GM11168 (cell line): Measurements from ENCODE around the gene BRMS1.
"Not testable (repeated sequence)": the region's sequence is repeated elsewhere in the genome, so short reads cannot be mapped to it uniquely, and the experiment has no call there.

Experiments used
- in situ Hi-C: fragments of 300-500 bp; cut with MboI; formaldehyde crosslinking; loops from one replicate; pipeline ENCODE4 v1.12.0; 2022; ENCODE audit warnings: low sequenced_read_pairs; ENCODE audit not compliant: unreplicated experiment

BRMS1 gene

DNA sequence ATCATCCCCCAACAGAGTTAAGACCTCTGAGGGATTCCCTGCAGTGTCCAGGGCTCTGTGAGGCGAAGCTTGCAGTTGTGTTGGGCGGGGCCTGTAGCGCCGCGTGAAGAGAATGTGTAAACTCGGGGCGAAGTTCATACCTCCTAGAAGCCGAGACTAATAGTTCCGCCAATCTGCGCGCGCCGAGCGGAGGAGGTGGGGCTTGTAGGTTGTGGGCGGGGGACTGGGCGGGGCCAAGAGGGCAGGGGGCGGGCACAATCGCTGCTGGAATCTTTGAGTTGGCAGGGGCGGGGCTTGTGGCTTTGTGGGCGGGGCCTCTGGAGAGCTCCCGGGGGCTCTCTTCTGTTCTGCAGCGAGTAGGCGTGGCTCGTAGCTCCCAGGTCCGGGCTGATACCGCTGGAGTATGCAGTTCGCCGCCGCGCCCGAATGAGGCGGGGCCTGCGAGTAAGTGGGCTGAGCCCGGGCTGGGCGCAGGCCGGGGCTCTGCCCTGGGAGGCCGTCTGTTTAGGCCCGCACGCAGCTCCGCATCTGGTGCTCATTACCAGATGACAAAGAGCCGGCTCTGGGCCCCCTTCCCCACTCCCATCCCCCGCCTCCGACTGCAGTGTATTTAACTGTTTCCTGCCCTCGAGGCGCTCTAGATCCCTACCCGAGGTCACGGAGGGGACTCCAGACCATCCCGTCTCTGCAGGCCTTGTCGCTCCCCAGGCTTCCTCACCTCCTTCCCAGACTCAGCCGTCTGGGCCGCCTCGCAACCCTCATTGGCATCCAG lies 32.2 kb downstream of the BRMS1 start:
- in situ Hi-C loops, result no loop called here

DNA sequence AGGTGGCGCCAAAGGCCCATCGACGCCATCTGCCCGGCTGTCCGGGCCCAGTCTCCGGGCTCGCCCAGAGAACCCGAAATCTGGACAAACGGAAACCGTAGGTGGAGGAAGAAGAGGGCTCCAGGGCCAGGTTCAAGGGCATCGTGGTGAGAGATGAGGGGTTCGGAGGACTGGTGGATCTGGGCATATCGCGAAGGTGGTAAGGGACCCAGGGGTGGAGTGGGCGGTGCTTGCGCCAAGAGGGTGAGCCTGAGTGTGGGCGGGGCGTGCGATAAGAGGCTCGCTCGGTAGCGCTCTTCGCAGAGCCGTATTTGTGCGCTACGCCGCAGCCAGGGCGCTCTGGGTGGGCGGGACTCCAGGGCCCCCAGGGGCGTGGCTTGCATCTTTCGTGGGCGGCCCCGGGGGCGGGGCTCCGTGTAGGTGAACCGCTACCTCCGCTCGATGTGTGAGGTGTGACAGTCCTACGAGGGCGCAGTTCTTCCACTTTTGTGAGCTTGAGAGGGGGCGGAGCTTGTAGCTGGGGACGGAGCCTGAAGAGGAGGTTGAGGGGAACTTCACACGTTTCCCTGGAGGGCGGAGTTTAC lies 32.8 kb downstream of the BRMS1 start:
- in situ Hi-C loops, result no loop called here

DNA sequence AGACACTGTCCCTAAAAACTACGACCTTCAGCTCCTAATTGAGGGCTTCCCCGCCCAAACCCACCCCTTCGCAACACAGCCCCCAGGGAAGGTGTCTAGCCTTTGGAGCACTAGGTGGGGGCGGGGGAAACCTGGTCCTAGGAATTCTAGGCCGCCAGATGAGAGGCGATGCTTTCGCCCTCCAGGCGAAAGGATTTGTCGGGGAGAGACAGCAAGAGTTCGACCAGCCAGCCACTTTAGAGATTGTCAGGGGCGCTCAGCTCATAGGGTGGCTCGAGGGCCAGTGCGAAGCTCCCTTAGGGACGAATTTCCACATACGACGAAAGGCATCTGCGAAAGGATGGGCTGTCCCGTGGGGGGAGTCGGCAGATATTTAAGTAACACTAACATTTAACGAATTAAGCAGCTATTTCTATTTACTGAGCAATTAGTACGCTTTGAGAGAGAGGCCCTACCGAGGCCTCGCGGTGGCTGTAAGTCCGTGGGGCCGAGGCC lies 33.4 kb downstream of the BRMS1 start:
- in situ Hi-C loops, result no loop called here

DNA sequence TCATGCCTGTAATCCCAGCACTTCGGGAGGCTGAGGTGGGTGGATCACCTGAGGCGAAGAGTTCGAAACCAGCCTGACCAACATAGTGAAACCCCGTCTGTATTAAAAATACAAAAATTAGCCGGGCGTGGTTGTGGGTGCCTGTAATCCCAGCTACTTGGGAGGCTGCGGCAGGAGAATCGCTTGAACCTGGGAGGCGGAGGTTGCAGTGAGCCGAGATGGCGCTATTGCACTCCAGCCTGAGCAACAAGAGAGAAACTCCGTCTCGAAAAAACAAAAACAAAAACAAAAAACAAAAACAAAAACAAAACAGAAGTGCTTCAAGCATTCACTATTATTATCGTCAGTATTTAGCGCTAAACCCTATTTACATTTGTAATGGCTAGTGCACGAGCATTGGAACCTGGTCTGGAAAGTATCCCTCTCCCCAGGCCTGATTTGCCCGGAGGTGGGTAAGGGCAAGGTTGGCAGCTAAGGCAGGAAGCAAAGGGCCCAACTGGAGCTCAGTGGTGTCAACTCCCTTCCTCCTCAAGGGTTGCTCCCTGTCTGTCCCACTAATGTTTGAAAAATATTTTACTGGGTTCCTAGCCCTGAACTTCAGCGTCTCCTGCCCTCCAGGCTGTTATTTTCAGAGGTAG lies 34.0 kb downstream of the BRMS1 start:
- in situ Hi-C loops, result not testable (repeated sequence)

DNA sequence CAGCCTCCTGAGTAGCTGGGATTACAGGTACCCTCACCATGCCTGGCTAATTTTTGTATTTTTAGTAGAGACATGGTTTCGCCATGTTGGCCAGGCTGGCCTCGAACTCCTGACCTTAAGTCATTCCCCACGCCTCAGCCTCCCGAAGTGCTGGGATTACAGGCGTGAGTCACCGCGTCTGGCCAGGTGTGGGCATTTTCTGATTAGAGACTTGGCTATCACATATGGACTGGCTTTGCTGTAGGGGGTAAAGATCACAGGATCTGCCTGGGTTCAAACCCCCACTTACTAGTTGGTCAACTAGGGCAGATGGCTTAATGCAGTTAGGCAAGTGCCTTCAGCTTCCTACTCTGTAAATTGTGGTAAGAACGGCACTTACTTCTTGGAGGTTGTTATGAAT lies 34.6 kb downstream of the BRMS1 start:
- in situ Hi-C loops, result no loop called here

DNA sequence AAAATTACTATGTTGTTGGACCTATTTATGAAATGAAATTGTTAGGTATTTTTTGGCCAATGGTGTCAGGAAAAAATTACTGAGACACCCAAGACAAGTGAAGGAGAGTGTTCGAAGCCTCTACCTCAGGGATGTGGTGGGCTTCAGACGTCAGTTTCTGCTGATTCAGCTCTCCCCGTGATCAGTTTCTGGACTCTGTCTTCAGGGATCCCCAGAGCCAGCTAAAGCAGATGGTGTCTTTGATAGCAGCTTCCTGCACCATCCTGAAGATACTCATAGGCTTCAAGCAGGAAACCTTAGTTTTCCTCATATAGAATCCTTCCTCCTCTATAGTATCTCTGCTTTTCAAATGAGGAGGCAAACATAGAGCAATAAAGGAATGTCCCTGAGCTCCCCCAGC lies 35.4 kb downstream of the BRMS1 start:
- in situ Hi-C loops, result no loop called here

DNA sequence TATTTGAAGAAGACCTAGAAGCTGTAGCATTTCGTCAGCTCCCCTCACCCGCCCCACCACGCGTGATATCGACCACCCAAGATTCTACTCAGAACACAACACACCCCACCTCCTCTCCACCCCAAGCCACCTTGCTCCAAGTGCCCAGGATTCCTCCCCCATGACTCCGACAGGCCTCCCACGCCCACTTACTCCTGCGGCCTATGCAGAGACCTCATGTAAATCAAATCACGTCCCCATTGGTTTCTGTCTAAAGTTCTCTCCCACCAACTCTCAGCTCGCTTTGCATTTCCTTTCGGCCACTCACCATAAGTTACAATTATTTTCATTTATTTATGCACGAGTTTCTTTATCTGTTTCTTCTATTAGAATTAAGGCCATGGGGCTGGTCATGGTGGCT lies 42.2 kb downstream of the BRMS1 start:
- in situ Hi-C loops, result no loop called here

DNA sequence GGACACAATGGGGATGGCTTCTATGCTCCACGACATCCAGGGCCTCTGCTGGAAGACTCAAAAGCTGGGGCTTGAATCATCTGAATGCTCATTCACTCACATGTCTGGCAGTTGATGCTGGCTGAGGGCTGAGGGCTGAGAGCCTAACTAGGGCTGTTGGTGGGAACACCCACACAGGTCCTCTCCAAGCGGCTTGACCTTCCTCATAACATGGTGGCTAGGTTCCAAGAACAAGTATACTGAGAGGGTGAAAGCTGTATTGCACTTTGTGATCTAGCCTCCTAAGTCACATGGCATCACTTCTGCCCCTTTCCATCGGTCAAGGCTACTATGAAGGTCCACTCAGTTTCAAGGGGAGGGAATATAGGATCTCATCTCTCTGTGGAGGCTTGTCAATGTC lies 45.7 kb downstream of the BRMS1 start:
- in situ Hi-C loops, result no loop called here

DNA sequence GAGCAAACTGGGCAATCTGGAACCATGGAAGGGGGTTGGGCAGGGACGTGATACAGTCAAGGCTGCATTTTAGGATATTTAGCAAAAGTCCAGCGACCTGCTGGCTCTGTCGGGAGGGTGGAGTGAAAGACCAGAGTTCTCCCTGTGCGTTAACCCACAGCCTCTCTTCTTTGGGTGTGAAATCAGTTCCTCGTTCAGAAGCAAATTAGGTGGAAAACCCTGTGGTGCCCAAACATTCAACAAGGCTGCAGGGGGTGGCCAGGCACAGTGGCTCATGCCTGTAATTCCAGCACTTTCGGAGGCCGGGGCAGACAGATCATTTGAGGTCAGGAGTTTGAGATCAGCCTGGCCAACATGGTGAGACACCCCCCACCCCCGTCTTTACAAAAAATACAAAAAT lies 47.3 kb downstream of the BRMS1 start:
- in situ Hi-C loops, result no loop called here

DNA sequence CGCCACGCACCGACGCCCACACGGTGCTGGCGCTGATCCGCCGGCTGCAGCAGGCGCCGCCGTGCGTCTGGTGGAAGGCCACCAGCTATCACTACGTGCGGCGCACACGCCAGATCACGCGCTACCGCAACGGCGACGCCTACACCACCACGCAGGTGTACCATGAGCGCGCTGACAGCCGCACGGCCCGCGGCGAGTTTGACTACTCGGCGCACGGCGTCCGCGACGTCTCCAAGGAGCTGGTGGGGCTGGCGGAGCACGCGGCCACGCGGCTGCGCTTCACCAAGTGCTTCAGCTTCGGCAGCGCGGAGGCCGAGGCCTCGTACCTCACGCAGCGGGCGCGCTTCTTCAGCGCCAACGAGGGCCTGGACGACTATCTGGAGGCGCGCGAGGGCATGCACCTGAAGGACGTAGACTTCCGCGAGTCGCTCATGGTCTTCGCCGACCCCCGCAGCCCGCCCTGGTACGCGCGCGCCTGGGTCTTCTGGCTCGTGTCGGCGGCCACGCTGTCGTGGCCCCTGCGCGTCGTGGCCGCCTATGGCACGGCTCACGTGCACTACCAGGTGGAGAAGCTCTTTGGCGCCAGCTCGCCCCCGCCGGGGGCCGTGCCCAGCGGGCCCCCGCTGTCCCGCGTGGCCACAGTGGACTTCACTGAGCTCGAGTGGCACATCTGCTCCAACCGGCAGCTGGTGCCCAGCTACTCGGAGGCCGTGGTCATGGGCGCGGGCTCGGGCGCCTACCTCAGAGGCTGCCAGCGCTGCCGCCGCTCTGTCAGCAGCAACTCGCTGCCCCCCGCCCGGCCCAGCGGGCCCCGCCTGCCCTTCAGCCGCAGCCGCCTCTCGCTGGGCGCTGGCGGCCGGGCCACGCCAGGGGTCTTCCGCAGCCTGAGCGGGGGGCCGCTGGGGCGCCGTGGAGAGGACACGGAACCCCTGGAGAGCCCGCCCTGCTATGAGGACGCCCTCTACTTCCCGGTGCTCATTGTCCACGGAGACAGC lies 50.0 kb downstream of the BRMS1 start:
- in situ Hi-C loops, result no loop called here

DNA sequence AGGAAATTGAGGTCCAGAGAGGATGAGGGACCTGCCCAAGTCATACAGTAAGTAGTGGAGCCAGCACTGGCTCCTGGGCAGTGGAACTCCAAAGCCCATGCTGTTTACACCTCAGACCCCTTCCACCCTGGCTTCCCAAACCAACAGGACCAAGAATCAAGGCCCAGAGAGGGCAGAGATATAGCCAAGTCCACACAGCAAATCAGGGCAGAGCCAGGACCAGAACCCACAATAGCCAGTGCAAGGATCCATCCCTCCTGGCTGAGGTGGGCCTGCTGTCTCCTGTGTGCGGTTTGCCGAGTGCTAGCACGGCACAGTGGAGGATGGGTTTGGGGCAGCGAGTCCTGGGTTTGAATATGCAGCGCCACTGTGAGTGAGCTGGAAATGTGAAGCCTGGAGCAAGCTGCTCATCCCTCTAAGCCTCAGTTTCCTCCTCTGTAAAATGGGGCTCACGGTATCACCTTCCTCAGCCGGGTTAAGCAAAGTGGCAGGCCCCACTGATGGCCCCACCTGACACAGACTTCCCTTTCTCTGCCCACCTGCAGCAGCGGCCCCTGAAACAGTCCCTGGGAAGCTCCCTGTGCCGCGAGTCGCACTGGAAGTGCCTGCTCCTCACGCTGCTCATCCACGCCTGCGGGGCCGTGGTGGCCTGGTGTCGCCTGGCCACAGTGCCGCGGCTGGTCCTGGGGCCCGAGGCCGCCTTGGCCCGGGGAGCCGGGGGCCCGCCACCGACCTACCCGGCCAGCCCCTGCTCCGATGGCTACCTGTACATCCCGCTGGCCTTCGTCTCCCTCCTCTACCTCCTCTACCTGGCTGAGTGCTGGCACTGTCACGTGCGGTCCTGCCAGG lies 50.9 kb downstream of the BRMS1 start:
- in situ Hi-C loops, result no loop called here

DNA sequence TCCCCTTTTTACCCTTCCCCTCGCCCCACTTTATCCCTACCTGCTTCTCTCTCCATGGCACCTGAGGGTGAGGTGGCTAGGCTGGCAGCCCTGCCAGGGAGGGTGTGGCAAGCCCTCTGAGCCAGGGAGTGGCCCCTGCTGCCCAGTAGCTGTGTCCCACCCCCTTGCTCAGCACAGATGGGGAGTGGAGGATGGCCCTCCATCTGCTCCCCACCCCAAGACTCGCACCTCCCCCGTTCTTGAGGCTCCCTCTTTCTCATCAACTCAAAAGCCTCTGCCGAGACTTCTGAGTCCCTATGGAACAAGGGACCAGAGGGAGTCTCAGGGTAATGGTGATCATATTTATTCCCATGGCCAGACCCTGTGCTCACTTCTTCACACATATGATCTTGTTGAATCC lies 51.6 kb downstream of the BRMS1 start:
- in situ Hi-C loops, result no loop called here

DNA sequence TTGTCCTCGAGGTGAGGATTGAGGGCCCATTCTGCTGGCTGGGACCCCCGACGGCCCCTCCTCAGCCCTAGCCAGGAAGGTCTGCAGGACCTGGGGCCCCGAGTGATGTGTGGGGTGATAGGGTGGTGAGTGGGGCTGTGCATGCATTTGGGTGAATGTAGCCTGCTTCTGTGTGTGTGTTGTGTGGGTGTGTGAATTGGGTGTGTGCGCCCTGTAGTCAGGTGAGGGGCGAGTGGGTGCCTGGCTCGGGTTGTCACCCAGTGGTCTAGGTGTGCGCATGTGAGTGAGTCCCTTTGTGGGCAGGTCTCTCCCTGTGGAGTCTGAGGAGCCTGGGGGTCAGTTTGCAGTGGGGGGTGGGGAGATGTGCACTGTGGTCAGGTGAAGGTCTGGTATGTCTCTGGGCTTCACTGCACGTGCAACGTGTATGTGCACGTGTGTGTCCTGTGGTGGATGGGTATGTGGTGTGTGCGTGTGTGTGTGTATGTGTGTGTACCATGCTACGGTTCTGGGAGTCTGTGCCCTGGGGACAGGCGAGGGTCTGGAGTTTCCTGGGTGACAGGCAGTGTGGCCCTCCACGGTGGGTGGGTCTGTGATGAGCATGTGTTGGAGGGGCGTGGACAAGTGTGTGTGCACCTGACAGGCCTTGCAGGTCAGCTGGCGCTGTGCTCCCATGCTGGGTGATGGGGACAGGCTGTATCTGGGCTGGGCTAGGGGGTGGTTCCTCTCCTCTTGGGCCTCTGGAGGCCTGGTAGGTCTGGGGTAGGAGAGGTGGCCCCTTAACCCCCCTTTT lies 52.2 kb downstream of the BRMS1 start:
- in situ Hi-C loops, result no loop called here

DNA sequence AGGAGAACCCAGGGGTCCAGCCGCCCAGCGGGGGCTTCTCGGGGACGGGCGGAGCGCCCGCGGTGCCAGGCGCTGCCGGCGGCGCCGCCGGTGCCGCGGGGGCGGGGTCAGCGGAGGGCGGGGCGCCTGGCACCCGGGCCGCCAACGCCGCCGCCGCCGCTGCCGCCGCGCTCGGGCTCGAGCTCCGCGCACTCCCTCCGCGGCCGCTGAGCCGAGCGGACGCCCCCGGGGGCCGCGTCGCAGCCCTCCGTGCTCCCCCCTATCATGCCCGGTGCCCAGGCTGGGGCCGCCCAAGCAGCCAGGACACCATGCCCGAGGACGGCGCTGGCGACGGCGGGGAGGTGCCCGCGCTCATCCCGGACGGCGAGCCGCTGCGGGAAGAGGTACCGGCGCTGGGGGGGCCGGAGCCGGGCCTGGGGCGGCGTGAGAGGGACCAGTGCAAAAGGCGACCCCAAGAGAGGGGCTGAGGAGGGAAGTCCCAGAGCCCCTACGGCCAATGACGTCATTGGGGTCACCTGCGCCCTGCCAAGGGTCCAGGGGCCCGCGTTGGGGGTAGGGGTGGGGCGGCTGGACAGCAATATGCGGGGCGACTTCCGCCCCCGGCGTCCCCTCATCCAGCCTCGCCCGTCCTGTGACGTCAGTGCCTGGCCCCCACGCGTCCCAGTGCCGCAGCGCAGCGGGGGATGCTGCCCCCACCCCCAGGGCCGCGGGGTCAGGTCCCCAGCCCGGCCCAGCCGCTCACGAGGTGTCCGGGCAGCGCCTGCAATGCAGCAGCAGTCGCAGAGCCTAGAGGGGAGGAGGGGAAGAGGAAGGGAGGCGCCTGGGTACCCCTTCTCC lies 53.0 kb downstream of the BRMS1 start, which contains the start of gene TMEM151A:
Gene TMEM151A (plus strand): TSS at position 189 of the 837 bp plus-strand sequence. CDS start 120 bp downstream, at position 309.
- in situ Hi-C loops, result no loop called here

DNA sequence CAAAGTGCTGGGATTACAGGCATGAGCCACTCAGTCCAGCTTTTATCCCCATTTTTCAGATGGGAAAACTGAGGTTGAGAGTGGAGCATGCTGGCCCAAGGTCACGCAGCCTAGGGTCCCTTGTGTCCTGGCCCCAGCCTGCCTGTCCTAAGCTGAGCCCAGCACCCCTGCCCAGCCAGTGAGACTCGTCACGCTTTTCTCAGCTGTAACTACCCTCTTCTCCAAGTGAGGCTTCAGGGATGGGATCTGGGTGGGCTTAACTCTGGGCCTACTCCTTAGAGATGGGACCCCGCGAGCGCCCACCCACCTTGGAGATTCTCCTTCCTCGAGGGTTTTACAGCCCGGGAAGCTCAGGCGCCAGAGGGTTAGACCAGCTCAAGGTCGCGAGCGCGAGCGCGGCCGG lies 53.6 kb downstream of the BRMS1 start:
- in situ Hi-C loops, result no loop called here

DNA sequence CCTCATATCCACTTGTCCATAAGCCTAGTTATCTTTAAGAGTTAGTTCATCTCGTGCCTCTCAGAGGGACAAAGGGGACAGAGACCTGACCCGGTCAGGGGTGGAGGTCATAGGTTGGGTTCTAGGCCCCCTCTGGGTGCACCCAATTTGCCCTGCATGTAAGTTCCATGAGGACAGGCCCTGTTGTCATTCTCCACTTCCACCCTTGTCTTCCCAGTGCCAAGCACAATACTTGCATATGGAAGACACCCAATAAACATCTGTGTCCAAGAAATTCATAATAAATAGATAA lies 54.6 kb downstream of the BRMS1 start:
- in situ Hi-C loops, result no loop called here

DNA sequence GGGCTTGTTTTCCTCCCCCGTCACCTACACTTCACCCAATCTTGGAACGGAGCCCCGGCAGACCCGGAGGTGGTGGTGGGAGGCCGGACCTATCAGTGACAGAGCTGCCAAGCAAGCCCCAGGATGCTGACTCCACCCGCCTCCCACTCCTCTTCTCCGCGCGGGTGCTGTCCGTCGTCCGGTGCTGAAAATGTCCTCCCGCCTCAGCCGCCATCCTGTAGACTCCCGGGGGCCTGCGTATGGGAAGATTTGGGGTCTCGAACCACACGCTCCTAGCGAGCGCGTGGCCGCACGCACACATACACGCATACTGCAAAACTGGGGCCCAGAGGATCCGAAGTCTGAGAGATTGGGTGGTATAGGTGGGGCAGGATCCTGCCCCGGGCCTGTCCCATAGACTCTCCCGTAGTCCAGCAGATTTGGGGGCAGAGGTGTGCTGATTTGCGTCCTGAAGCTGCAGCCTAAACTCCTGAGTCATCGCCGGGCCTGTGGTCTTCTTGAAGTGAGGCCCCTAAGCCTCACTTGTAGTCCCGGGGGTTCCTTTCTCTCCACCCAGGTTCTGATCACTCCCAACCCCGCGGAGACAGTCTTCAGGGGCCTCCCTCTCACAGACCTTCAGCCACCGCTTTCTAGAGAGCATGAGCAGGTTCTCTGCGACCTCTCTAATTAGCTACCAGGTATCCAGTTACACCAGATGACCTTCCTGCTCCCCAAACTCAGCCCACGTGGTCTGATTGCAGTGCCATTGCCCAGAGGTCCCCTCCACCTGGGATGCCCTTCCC lies 55.2 kb downstream of the BRMS1 start:
- in situ Hi-C loops, result no loop called here
